CD14-positive monocyte (primary cell): Measurements from ENCODE around the gene GLI3. TPM values are rescaled to one million over a fixed set of nuclear protein-coding genes. Genes with fewer than 3 reads are reported as not detected.

Experiments
- DNase-seq, 3 donors: peaks; one replicate each; pipeline ENCODE4 v3.0.0-alpha.2; 2011 to 2022
- H2AFZ ChIP-seq: 2 replicates; pipeline ENCODE4 v1.6.0; 2012; ENCODE audit warnings: mild to moderate bottlenecking, low read depth, low read length, inconsistent platforms; ENCODE audit not compliant: insufficient read depth, poor library complexity, severe bottlenecking
- H3K27ac ChIP-seq, 2 donors: 1 replicate in 1 of 2; 2 replicates in 1 of 2; pipeline ENCODE4 v1.5.1; 2012 to 2013; ENCODE audit warnings: low read length in 2 of 2, control low read depth in 1 of 2, inconsistent platforms in 1 of 2, low read depth in 1 of 2, mild to moderate bottlenecking in 1 of 2
- H3K27me3 ChIP-seq, 2 donors: one replicate each; pipeline versions ENCODE4 v1.6.0 to v1.6.1; 2011 to 2013; ENCODE audit warnings: low read length in 2 of 2; ENCODE audit not compliant: control insufficient read depth in 2 of 2, insufficient read depth in 2 of 2
- H3K36me3 ChIP-seq, 2 donors: replicated peaks in 1 of 2; 1 replicate in 1 of 2; 2 replicates in 1 of 2; pipeline versions ENCODE4 v1.5.1 to v1.6.1; 2012 to 2013; ENCODE audit warnings: low read length in 2 of 2, control low read depth in 1 of 2, inconsistent platforms in 1 of 2, mild to moderate bottlenecking in 1 of 2; ENCODE audit not compliant: insufficient read depth in 2 of 2, control insufficient read depth in 1 of 2
- H3K4me1 ChIP-seq, 2 donors: 1 replicate in 1 of 2; 2 replicates in 1 of 2; pipeline versions ENCODE4 v1.5.1 to v1.6.1; 2012 to 2013; ENCODE audit warnings: low read length in 2 of 2, control low read depth in 1 of 2, inconsistent platforms in 1 of 2, mild to moderate bottlenecking in 1 of 2, moderate library complexity in 1 of 2; ENCODE audit not compliant: insufficient read depth in 2 of 2, control insufficient read depth in 1 of 2
- H3K4me2 ChIP-seq: replicated peaks from 2 replicates; pipeline ENCODE3; 2012; ENCODE audit warnings: low read length, moderate library complexity, mild to moderate bottlenecking; ENCODE audit not compliant: poor library complexity, severe bottlenecking; ENCODE audit errors: extremely low read depth
- H3K4me3 ChIP-seq, 3 experiments: fragments of 200-600 bp in 1 of 3; sonication (generic) in 1 of 3; replicated peaks in 1 of 3; 1 replicate in 2 of 3; 2 replicates in 1 of 3; pipeline ENCODE4 v1.5.1; 2011 to 2013; ENCODE audit warnings: low read length in 3 of 3, mild to moderate bottlenecking in 3 of 3, control low read depth in 2 of 3, low read depth in 2 of 3, inconsistent platforms in 1 of 3, moderate library complexity in 1 of 3
- H3K79me2 ChIP-seq: 2 replicates; pipeline ENCODE4 v1.6.0; 2012; ENCODE audit warnings: mild to moderate bottlenecking, control low read depth, inconsistent platforms, low read length, moderate library complexity; ENCODE audit not compliant: insufficient read depth
- H3K9ac ChIP-seq: 2 replicates; pipeline ENCODE4 v1.6.0; 2017; ENCODE audit warnings: low read length, mild to moderate bottlenecking; ENCODE audit not compliant: insufficient read depth, poor library complexity, severe bottlenecking
- H3K9me3 ChIP-seq, 2 donors: replicated peaks in 1 of 2; 1 replicate in 1 of 2; 2 replicates in 1 of 2; pipeline versions ENCODE4 v1.5.1 to v1.6.1; 2012 to 2013; ENCODE audit warnings: low read length in 2 of 2, control low read depth in 1 of 2; ENCODE audit not compliant: control insufficient read depth in 1 of 2, insufficient read depth in 1 of 2
- H4K20me1 ChIP-seq: 2 replicates; pipeline ENCODE4 v1.6.0; 2012; ENCODE audit warnings: mild to moderate bottlenecking, low read length, control low read depth, moderate library complexity; ENCODE audit not compliant: insufficient read depth
- H3K27ac Mint-ChIP-seq, 7 donors: one replicate each; pipeline ENCODE4 v1.8.0; 2020; ENCODE audit warnings: mild to moderate bottlenecking in 7 of 7, mixed read lengths in 7 of 7, moderate library complexity in 6 of 7, inconsistent platforms in 2 of 7
- H3K27me3 Mint-ChIP-seq, 3 donors: one replicate each; pipeline ENCODE4 v1.8.0; 2021 to 2022; ENCODE audit warnings: low read depth in 3 of 3, mild to moderate bottlenecking in 3 of 3, mixed read lengths in 3 of 3, moderate library complexity in 3 of 3, inconsistent platforms in 1 of 3
- H3K36me3 Mint-ChIP-seq, 2 donors: one replicate each; pipeline ENCODE4 v1.8.0; 2020; ENCODE audit warnings: mixed read lengths in 2 of 2, inconsistent platforms in 1 of 2, mild to moderate bottlenecking in 1 of 2
- H3K4me1 Mint-ChIP-seq: one replicate; pipeline ENCODE4 v1.8.0; 2020; ENCODE audit warnings: mild to moderate bottlenecking, mixed read lengths
- H3K4me3 Mint-ChIP-seq, 2 donors: one replicate each; pipeline ENCODE4 v1.8.0; 2020; ENCODE audit warnings: mild to moderate bottlenecking in 2 of 2, mixed read lengths in 2 of 2, moderate library complexity in 1 of 2
- H3K9me3 Mint-ChIP-seq, 7 donors: one replicate each; pipeline ENCODE4 v1.8.0; 2020 to 2022; ENCODE audit warnings: mixed read lengths in 7 of 7, mild to moderate bottlenecking in 6 of 7, moderate library complexity in 6 of 7, inconsistent platforms in 2 of 7
- CTCF ChIP-seq: fragments of 200-600 bp; IDR thresholded peaks from one replicate; pipeline ENCODE4 v1.8.0; 2022; ENCODE audit warnings: antibody characterized with exemption, mild to moderate bottlenecking
- WGBS: methylation state at CpG from one replicate; pipeline ENCODE4 v1.1.5; 2013; ENCODE audit warnings: missing lambda C conversion rate; ENCODE audit not compliant: insufficient coverage; 5-methylcytosine and 5-hydroxymethylcytosine counted together
- intact Hi-C, 2 donors: fragments of 100-400 bp; cut with micrococcal nuclease; formaldehyde crosslinking; loops; one replicate each; pipeline versions ENCODE4 v1.15.0 to v1.15.1; 2023
- polyA plus RNA-seq, 3 donors: library from polyadenylated mRNA; depleted of rRNA in 1 of 3; unstranded in 2 of 3; stranded (reverse) in 1 of 3; fragments of 300-500 nt in 2 of 3; fragments of >200 nt in 1 of 3; fragmentation: Illumina TruSeq in 2 of 3; gene quantifications; 1 replicate in 2 of 3; 2 replicates in 1 of 3; pipeline ENCODE4 v1.2.3, GENCODE V29; 2012 to 2021

GLI3 gene
- polyA plus RNA-seq, 3 donors: not detected

- Histone ChIP-seq H3K79me2 (no peaks in the 10 kb centered on the region), H3K9me3 (no peaks in the 10 kb centered on the region), H3K4me2 (no peak overlapping the region), H3K4me1 (no peaks in the 10 kb centered on the region), H3K27me3 (no peaks in the 10 kb centered on the region), H2AFZ (no peak overlapping the region), H3K36me3 (no peaks in the 10 kb centered on the region), H3K27ac (no peak overlapping the region), H4K20me1 (no peaks in the 10 kb centered on the region), H3K9ac (no peak overlapping the region), H3K4me3 (no peak overlapping the region)
- H3K27ac Mint-ChIP-seq: no peak overlapping the region
- peaks cover 0 to 4% (median 1%) of the 10 kb centered on the region in 7 donors for H3K9me3 Mint-ChIP-seq
- H3K4me3 Mint-ChIP-seq: no peak overlapping the region
- no peak for DNase-seq
- no peaks in the 10 kb centered on the region for H3K36me3 Mint-ChIP-seq
- no peaks in the 10 kb centered on the region for H3K4me1 Mint-ChIP-seq
- intact Hi-C loops: no loop called here
- H3K27me3 Mint-ChIP-seq: peaks cover 0 to 4% (median 3%) of the 10 kb centered on the region in 3 donors
- no peak for TF ChIP-seq CTCF
- WGBS: 67% methylated on average over 2 of the region's 4 CpGs
Observed at GRCh38 chr7:42144604-42145003, 92.4 kb downstream of the GLI3 start.

GRCh38 chr7:42143711-42144600 lies 93.1 kb downstream of the GLI3 start:
- TF ChIP-seq CTCF: no peak
- Histone ChIP-seq H3K4me1 (no peaks in the 10 kb centered on the region), H2AFZ (no peak overlapping the region), H3K4me3 (no peak overlapping the region), H3K27me3 (no peaks in the 10 kb centered on the region), H3K79me2 (no peaks in the 10 kb centered on the region), H3K36me3 (no peaks in the 10 kb centered on the region), H3K4me2 (no peak overlapping the region), H3K27ac (no peak overlapping the region), H3K9ac (no peak overlapping the region), H3K9me3 (no peaks in the 10 kb centered on the region), H4K20me1 (no peaks in the 10 kb centered on the region)
- no peaks in the 10 kb centered on the region for H3K4me1 Mint-ChIP-seq
- WGBS: 83% methylated on average over 6 of the region's 14 CpGs
- H3K27ac Mint-ChIP-seq: no peak overlapping the region
- peaks cover 0 to 4% (median 3%) of the 10 kb centered on the region in 3 donors for H3K27me3 Mint-ChIP-seq
- no peak for DNase-seq
- peaks cover 0 to 4% (median 1%) of the 10 kb centered on the region in 7 donors for H3K9me3 Mint-ChIP-seq
- intact Hi-C loops: no loop called here
- H3K4me3 Mint-ChIP-seq: no peak overlapping the region
- no peaks in the 10 kb centered on the region for H3K36me3 Mint-ChIP-seq
